Activated CD8-positive, alpha-beta T cell treated with anti-CD3 and anti-CD28 coated beads for 36 hours (primary cell): ENCODE data around the gene ANKS1B. TPM values are rescaled to one million over a fixed set of nuclear protein-coding genes. Genes with fewer than 3 reads are reported as not detected.

Source experiments
- ATAC-seq: fragments of 200-7000 bp; cut with Tn5 transposase; one replicate; pipeline ENCODE4 v1.10.0; 2021; ENCODE audit warnings: mild to moderate bottlenecking, moderate library complexity
- CTCF ChIA-PET: fragments of 350-600 bp; sonication (Branson Sonifier 250); formaldehyde crosslinking; loops from one replicate; lab custom pipeline; 2021; ENCODE audit warnings: antibody characterized with exemption; lab: Charles Lee
- POLR2A ChIA-PET: fragments of 350-600 bp; sonication (Branson Sonifier 250); formaldehyde crosslinking; loops from one replicate; lab custom pipeline; 2021; ENCODE audit warnings: antibody characterized with exemption; lab: Charles Lee
- DNase-seq: peaks from one replicate; pipeline ENCODE4 v3.0.0-alpha.2; 2020
- H3K27ac Mint-ChIP-seq: one replicate; pipeline ENCODE4 v1.8.0; 2021; ENCODE audit warnings: mild to moderate bottlenecking, mixed read lengths
- H3K27me3 Mint-ChIP-seq: one replicate; pipeline ENCODE4 v1.8.0; 2021; ENCODE audit warnings: mixed read lengths
- H3K36me3 Mint-ChIP-seq: one replicate; pipeline ENCODE4 v1.8.0; 2021; ENCODE audit warnings: low read depth, mixed read lengths
- H3K4me1 Mint-ChIP-seq: one replicate; pipeline ENCODE4 v1.8.0; 2021; ENCODE audit warnings: low read depth, mixed read lengths
- H3K4me3 Mint-ChIP-seq: one replicate; pipeline ENCODE4 v1.8.0; 2021; ENCODE audit warnings: mild to moderate bottlenecking, moderate library complexity, mixed read lengths
- H3K9me3 Mint-ChIP-seq: one replicate; pipeline ENCODE4 v1.8.0; 2021; ENCODE audit warnings: mixed read lengths
- CTCF ChIP-seq: fragments of 200-600 bp; IDR thresholded peaks from one replicate; pipeline ENCODE4 v1.8.0; 2022; ENCODE audit warnings: antibody characterized with exemption, mild to moderate bottlenecking
- intact Hi-C: fragments of 100-400 bp; cut with micrococcal nuclease; formaldehyde crosslinking; loops from one replicate; pipeline ENCODE4 v1.10.0; 2022
- total RNA-seq, 2 experiments: library from RNA; stranded (reverse); gene quantifications; one replicate each; pipeline ENCODE4 v1.2.3, GENCODE V29; 2021

Gene ANKS1B
- total RNA-seq, 2 experiments from 2014 or later: 0.54 TPM; not detected in 1

- ATAC-seq: no peak
- Mint-ChIP-seq H3K27ac (no peak overlapping the region), H3K9me3 (no peaks in the 10 kb centered on the region), H3K27me3 (peaks cover 1% of the 10 kb centered on the region), H3K4me1 (no peaks in the 10 kb centered on the region), H3K4me3 (no peak overlapping the region), H3K36me3 (no peaks in the 10 kb centered on the region)
- no peak for DNase-seq
- CTCF ChIA-PET: interaction anchor here (1.6 kb wide), 1 partner anchor 14 kb away, joined by 5 read pairs; no protein-coding TSS in a partner anchor
- intact Hi-C loops: no loop called here
- POLR2A ChIA-PET: interaction anchor here (0.6 kb wide), 1 partner anchor 11 kb away, joined by 3 read pairs; no protein-coding TSS in a partner anchor
- TF ChIP-seq CTCF: no peak
Observed at GRCh38 chr12:99057670-99058069, 927.1 kb downstream of the ANKS1B start.

GRCh38 chr12:99056186-99056585 lies 928.5 kb downstream of the ANKS1B start:
- Mint-ChIP-seq H3K27me3 (no peaks in the 10 kb centered on the region), H3K4me3 (no peak overlapping the region), H3K27ac (no peak overlapping the region), H3K4me1 (no peaks in the 10 kb centered on the region), H3K36me3 (no peaks in the 10 kb centered on the region), H3K9me3 (no peaks in the 10 kb centered on the region)
- intact Hi-C loops: no loop called here
- ATAC-seq (no peak), DNase-seq (no peak)
- CTCF ChIA-PET: interaction anchor here (1.6 kb wide), 1 partner anchor 12 kb away, joined by 5 read pairs; no protein-coding TSS in a partner anchor
- POLR2A ChIA-PET: no interaction called here
- no peak for TF ChIP-seq CTCF

DNA sequence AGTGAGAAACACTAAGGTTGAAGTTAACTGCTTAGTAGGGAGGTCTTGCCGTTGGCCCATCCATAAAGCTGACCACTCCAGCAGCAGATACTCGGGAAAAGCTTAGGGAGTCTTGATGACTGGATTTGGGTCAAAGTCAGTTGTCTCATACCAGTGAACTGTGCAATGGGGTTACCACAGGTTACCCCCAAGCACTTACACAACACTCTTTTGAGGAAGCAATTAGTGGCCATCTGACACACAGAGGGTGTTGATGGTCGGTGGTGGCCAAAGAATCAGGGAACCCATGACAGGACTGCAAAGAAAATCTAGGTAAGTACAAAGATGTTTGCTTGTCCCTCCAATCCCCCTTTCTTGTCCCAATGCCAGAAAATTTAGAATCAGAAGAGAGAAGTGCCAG lies 929.4 kb downstream of the ANKS1B start:
- intact Hi-C loops: no loop called here
- no peak for TF ChIP-seq CTCF
- DNase-seq: no peak
- ChIA-PET CTCF (no interaction called here), POLR2A (no interaction called here)
- H3K27ac Mint-ChIP-seq: no peak overlapping the region
- H3K4me1 Mint-ChIP-seq: no peaks in the 10 kb centered on the region
- H3K36me3 Mint-ChIP-seq: no peaks in the 10 kb centered on the region
- no peak for ATAC-seq
- no peaks in the 10 kb centered on the region for H3K27me3 Mint-ChIP-seq
- no peaks in the 10 kb centered on the region for H3K9me3 Mint-ChIP-seq
- H3K4me3 Mint-ChIP-seq: no peak overlapping the region

DNA sequence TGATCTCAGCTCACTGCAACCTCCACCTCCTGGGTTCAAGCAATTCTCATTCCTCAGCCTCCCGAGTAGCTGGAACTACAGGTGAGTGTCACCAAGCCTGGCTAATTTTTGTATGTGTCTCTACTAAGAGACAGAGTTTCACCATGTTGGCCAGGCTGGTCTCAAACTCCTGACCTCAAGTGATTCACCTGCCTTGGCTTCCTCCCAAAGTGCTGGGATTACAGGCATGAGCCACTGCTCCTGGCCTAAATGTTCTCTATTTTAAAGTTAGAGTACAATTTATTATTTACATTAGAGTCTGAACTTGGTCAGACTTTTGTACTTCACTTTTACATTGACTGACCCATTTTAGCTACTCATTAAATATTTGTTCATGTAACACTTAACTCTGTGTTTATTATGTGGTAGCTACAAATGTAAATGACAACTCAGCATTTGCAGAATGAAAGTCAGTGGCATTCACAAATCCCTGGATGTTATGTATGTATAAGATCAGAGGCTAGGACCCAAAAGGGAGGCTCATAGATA lies 930.1 kb downstream of the ANKS1B start:
- no peak overlapping the region for H3K27ac Mint-ChIP-seq
- H3K4me3 Mint-ChIP-seq: no peak overlapping the region
- H3K36me3 Mint-ChIP-seq: no peaks in the 10 kb centered on the region
- no peaks in the 10 kb centered on the region for H3K27me3 Mint-ChIP-seq
- no peaks in the 10 kb centered on the region for H3K4me1 Mint-ChIP-seq
- POLR2A ChIA-PET: no interaction called here
- no peaks in the 10 kb centered on the region for H3K9me3 Mint-ChIP-seq
- CTCF ChIA-PET: interaction anchor here (2.7 kb wide), 1 partner anchor 11 kb away, joined by 13 read pairs; no protein-coding TSS in a partner anchor
- intact Hi-C loops: no loop called here
- no peak for ATAC-seq
- no peak for TF ChIP-seq CTCF
- no peak for DNase-seq

- Mint-ChIP-seq H3K9me3 (no peaks in the 10 kb centered on the region), H3K27ac (no peak overlapping the region), H3K4me3 (no peak overlapping the region), H3K36me3 (no peaks in the 10 kb centered on the region), H3K4me1 (no peaks in the 10 kb centered on the region), H3K27me3 (no peaks in the 10 kb centered on the region)
- TF ChIP-seq CTCF: no peak
- ChIA-PET POLR2A (no interaction called here), CTCF (interaction anchor here (1.1 to 2.7 kb wide), 2 partner anchors 10 to 28 kb away, joined by 3 to 13 read pairs; no protein-coding TSS in a partner anchor)
- ATAC-seq (no peak), DNase-seq (no peak)
- intact Hi-C loops: no loop called here
Observed at GRCh38 chr12:99053616-99054362, 930.9 kb downstream of the ANKS1B start.
